HG03521 (cell line): Measurements from ENCODE around the gene CACNB4.
"Not testable (repeated sequence)": the region's sequence is repeated elsewhere in the genome, so short reads cannot be mapped to it uniquely, and the experiment has no call there.

Experiments
- ATAC-seq: cut with Tn5 transposase; IDR thresholded peaks from one replicate; pipeline ENCODE4 v1.9.1; 2021; ENCODE audit warnings: mild to moderate bottlenecking, moderate library complexity; ENCODE audit not compliant: unreplicated experiment

The CACNB4 gene

DNA sequence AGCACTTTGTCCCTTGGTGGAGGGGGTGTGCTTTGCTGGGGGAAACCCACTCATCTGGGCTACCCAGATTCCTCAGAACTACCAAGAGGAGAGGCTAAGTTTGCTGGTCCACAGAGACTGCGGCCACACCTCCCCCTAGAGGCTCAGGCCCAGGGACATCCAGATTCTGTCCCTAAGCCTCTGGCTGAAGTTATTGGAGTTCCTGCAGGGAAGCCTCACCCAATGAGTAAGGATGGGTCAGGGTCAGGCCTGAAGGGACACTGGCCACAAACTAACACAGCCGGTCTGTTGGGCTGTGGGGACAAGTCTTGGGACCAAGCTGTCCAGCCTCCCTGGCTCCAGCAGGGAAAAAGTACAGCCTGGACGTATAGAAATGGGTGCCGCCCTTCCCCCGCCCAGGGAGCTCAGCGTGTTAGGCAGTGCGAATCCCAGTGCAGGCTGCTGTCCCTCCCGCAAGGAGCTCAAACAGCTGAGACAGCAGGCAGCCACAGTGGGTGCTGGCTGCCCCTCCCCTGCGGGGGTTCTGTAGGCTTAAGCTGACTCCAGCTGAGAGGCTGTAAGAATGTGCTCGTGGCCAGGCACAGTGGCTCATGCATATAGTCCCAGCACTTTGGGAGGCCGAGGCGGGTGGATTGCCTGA, 183.7 kb downstream of the CACNB4 start:
- ATAC-seq, result no peak

DNA sequence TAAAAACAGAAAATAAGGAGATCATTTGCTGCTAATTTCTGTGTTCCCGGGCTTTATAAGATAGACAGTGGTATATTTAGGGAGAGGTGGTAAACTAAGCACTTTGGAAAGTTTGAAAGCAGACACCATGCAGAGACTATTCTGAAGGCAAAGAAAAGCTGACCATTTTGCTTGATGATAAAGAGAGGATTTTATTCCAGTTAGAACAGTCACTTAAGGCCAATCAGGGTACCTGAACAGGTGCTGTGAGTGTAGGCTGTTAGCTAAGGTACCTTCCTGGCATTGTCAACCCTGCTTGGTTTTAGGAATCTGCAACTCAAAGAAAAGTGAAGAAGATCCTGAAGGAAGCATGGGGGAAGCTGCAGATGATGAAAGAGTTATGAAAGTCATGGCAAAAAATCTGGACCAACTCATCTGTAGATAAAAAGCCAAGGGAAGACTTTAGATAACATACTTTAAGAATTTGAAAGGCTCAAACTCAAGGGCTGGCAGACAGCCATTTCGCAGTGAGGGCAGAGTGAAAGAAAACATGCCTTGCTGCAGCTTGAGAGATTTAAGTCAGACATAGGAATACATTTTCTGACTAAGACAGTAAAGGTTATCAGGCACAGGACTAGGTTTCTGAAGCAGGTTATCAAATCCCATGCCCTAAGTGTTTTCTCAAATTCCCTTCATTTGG, 190.5 kb downstream of the CACNB4 start:
- ATAC-seq, result no peak

- ATAC-seq, result no peak
Observed at GRCh38 chr2:151907286-151908203, 191.3 kb downstream of the CACNB4 start.

GRCh38 chr2:151906633-151906998, 192.2 kb downstream of the CACNB4 start:
- ATAC-seq, result no peak

DNA sequence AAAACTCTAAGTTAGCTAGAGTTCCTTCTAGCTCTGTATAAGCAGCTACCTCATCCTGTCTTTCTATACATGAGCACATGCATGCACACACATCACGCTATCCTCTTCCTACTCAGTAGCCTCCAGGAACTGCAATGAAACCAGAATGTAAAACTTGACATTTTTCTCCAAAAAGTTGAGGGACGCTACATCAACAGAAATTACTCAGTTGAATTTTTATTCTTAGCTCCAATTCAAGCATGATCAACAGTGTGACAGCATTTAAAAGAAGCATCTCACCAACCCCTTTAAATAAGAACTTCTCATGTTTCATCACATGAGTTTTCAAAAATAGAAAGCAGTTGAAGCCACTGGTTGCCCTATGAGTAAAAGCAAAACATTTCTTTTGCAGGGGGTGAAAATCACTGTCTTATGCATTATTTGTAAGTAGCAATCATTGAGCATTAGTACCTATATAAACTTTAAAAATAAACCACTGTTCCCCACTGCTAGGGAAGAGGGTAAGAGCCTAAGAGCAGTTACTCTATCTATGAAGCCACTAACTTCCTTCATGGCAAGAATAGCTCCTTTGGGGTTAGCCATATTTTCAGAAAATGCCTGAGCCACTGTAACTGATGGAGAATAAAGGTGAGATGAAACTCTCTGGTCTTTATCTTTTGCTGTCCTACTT, 192.7 kb downstream of the CACNB4 start:
- peak; percentile 55 for ATAC-seq

DNA sequence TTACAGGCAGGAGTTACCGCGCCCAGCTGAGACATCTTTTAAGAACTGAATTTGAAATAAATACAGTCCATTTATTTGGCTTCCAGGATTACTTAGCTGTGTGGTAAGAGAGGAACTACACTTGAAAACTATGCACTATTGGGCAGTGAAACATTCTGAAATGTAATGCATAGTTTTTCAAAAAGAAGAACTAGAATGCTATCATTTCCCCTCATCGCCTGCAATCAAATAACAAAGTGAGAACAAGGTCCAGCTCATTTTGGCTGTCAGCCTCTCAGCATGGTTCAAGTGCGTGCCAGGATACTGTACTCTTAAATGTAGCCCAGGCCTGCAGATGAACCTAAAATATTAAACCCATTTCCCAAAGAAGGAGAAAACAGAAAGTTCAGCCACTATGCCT, 194.0 kb downstream of the CACNB4 start:
- ATAC-seq, result no peak

DNA sequence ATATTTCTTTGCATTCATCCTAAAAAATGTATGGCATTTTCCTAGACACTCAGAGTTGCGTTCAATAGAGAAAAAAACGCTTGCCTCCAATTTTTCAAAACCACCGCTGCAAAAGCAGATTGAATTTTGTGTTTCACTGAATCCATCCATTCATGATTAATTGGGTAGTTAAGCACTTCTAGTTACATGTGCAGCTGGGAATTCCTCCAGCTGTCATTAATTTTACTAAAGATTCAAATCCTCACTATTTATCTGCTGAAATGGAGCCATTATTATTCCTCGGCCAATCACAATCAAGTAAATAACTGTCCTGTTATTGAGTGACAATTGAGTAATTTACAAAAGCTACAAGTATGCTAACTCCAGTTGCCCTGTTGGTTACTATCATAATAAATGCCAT, 194.8 kb downstream of the CACNB4 start:
- no peak for ATAC-seq

DNA sequence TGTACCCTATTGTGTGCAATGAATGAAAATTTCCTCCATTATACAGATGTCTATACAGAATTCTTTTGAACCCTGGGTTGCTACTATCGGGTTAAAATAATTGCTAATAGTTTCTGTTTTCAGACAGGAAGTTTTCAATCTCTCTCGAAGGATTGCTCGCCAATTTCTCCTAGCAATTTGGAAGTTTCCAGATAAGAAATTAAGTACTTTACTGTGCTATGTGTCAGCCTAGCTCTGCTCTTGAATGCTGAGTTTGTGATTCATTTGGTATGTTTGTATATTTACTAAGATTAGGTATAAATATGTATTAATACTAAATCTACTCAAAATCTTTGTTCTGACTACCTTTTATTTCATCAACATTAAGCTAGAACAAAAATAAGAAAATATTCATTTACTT, 196.0 kb downstream of the CACNB4 start:
- no peak for ATAC-seq

- no peak for ATAC-seq
Observed at GRCh38 chr2:151900331-151900730, 198.5 kb downstream of the CACNB4 start.

GRCh38 chr2:151899156-151899555, 199.7 kb downstream of the CACNB4 start:
- no peak for ATAC-seq

- ATAC-seq, result no peak
Observed at GRCh38 chr2:151891566-151892194, 207.2 kb downstream of the CACNB4 start.

- ATAC-seq, result no peak
Observed at GRCh38 chr2:151887164-151887563, 211.7 kb downstream of the CACNB4 start.

- ATAC-seq, result no peak
Observed at GRCh38 chr2:151886241-151886640, 212.6 kb downstream of the CACNB4 start.

GRCh38 chr2:151882786-151883445, 215.9 kb downstream of the CACNB4 start:
- ATAC-seq, result no peak

- no peak for ATAC-seq
Observed at GRCh38 chr2:151881342-151881741, 217.5 kb downstream of the CACNB4 start.

DNA sequence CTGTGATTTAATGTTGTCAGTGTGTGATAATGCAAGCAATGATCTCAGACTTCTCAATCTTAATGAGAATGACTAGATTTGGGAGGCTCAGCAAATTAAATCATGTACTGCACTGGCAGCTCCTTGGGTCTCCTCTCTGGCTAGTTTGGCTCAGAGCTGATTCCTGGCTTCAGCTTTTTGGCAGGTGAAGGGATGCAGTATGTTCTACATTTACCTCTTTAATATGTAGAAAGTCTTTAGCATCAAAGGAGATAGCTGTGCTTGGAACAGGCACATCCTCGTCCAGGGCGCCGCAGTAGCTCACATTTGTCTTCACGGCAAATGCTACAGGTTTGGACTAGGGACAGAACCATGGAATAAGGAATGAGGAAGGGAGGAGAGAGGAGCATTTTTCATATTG, 218.3 kb downstream of the CACNB4 start:
- ATAC-seq, result no peak

DNA sequence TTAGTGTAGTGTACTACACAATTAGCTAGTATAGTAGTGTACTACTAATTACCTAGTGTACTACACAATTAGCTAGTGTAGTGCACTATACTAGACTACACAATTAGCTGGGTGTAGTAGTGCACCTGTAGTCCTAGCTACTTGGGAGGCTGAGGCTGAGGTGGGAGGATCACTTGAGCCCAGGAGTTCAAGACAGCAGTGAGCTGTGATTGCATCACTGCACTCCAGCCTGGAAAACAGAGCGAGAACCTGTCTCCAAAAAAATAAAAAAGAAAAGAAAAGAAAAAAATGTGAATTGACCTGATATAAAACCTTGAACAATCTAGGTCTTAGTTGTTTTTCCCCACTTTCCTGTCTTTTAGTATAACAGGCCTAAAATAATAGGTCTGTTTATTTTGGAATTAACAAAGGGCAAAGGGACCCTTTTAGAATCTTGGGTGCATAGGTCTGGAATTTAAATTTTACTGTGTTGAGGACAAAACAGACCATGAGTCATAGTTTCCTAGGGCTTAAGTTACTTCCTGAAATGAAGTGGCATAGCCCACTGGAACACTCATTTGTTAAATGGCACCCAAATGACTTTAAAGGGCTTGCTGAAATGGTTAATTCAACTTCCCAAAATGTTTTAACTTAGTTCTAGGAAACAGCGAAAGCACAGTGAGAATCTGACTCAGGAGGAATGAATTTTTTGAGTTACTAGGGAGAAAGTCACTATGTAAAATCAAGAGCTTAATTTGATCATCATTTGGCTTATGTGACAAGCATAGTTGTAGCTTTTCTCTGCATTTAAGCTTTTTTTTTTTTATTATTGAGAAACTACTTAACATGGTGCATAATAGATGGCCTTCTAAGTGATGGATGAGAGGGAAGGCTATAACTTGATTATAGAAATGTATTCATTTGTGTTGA, 219.9 kb downstream of the CACNB4 start:
- no peak for ATAC-seq

- no peak for ATAC-seq
Observed at GRCh38 chr2:151878204-151878603, 220.6 kb downstream of the CACNB4 start.

GRCh38 chr2:151875631-151876030, 223.2 kb downstream of the CACNB4 start:
- ATAC-seq, result not testable (repeated sequence)
